Sigmoid colon (tissue), 4 donors: ENCODE data around the gene LAMA1.

Experiments used
- EP300 ChIP-seq, 4 donors: sonication (generic); formaldehyde crosslinking; IDR thresholded peaks; one replicate each; pipeline ENCODE4 v1.6.1; 2017; ENCODE audit warnings: antibody characterized with exemption in 4 of 4
- POLR2A ChIP-seq, 2 donors: fragments of 450-650 bp; IDR thresholded peaks; one replicate each; pipeline ENCODE4 v1.6.1; 2016; ENCODE audit warnings: antibody characterized with exemption in 2 of 2, mild to moderate bottlenecking in 2 of 2, moderate library complexity in 2 of 2
- TF ChIP-seq, protein P1 (sequence below), 4 experiments: fragments of 450-650 bp in 3 of 4; fragments of 200-600 bp in 1 of 4; IDR thresholded peaks; one replicate each; pipeline ENCODE4 v1.5.1; 2016 to 2019; ENCODE audit warnings: antibody characterized with exemption in 4 of 4, mild to moderate bottlenecking in 3 of 4, moderate library complexity in 2 of 4

- TF ChIP-seq EP300 (IDR thresholded peaks at IDR 0.05) (no peak), POLR2A (IDR thresholded peaks at IDR 0.05) (no peak)
- TF ChIP-seq, protein P1, sequence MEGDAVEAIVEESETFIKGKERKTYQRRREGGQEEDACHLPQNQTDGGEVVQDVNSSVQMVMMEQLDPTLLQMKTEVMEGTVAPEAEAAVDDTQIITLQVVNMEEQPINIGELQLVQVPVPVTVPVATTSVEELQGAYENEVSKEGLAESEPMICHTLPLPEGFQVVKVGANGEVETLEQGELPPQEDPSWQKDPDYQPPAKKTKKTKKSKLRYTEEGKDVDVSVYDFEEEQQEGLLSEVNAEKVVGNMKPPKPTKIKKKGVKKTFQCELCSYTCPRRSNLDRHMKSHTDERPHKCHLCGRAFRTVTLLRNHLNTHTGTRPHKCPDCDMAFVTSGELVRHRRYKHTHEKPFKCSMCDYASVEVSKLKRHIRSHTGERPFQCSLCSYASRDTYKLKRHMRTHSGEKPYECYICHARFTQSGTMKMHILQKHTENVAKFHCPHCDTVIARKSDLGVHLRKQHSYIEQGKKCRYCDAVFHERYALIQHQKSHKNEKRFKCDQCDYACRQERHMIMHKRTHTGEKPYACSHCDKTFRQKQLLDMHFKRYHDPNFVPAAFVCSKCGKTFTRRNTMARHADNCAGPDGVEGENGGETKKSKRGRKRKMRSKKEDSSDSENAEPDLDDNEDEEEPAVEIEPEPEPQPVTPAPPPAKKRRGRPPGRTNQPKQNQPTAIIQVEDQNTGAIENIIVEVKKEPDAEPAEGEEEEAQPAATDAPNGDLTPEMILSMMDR (IDR thresholded peaks at IDR 0.05): no peak
Measured at GRCh38 chr18:7102131-7102530, 15.5 kb downstream of the LAMA1 start.
